ENCODE data around the gene SH3PXD2A. TPM values are rescaled to one million over a fixed set of nuclear protein-coding genes. Genes with fewer than 3 reads are reported as not detected.
A peak's percentile ranks its signal among the peaks of the same experiment; 100 is the strongest.

The SH3PXD2A gene
- total and polyA plus RNA-seq, 2 experiments from 2014 or later, result 1.8 to 5.0 TPM

DNA sequence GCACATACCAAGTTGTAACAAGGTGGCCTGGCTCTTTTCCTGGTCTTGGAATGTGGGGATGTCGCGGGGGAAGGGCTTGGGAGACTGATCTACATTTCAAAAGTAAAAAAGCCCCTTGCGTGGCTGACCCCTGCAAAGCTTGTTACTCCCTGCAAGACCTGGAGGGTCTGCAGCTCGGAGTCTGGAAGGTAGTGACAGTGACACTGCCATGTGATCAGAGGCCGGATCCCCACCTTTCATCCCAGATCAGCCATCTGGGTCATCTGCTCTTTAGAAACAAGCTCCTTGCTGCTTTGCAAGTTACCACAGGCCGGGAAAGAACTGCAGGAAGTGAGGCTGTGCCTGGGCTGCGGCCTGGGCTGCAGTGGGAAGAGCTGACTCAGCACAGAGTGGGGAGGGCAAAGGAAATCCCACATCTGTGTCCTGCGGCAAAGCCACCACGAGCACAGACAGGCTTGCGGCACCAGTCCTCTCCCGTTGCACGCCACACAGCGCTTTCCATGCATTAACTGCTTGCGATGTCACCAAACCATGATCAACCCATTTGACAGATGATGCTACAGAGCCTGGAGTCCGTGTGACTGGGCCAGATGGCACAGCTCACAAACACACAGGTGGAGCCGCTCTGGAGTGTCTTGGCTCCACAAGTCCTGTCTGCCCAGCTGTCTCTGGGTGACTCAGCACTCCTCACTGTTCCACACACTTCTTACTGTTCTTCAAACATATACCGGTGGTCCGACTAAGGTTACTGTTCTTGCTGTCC is 97.7 kb downstream of the SH3PXD2A start:
- Histone ChIP-seq H3K79me2 (replicated peaks; ENCODE audit: insufficient read depth) (no peaks in the 10 kb centered on the region), H4K20me1 (replicated peaks; ENCODE audit: insufficient read depth) (no peaks in the 10 kb centered on the region), H3K4me3 (no peak overlapping the region), H3K4me1 (ENCODE audit: insufficient read depth) (peaks cover 22% of the 10 kb centered on the region), H3F3A (replicated peaks; ENCODE audit: low read depth) (no peaks in the 10 kb centered on the region), H2AFZ (peak overlapping the region; percentile 4; the same call in 1 of the 2 replicates), H3K27ac (ENCODE audit: low read depth) (0 out of 2 replicates have a peak overlapping the region, but pooled peaks have one; percentile 64), H3K27me3 (ENCODE audit: insufficient read depth) (no peaks in the 10 kb centered on the region), H3K4me2 (peak overlapping the region; percentile 45), H3K9me2 (ENCODE audit: insufficient read depth) (no peaks in the 10 kb centered on the region), H3K36me3 (ENCODE audit: insufficient read depth) (no peaks in the 10 kb centered on the region)
- H3K4me1 Mint-ChIP-seq, result peaks cover 41% of the 10 kb centered on the region
- H3K36me3 Mint-ChIP-seq (ENCODE audit: low read depth), result no peaks in the 10 kb centered on the region
- DNase-seq (ENCODE audit: low spot score), result peak; percentile 78
- H3K4me3 Mint-ChIP-seq, result peak overlapping the region; percentile 44
- peaks cover 16% of the 10 kb centered on the region for H3K27me3 Mint-ChIP-seq (ENCODE audit: insufficient read depth, low read depth, poor library complexity)
- H3K9me3 Mint-ChIP-seq, result peaks cover 5% of the 10 kb centered on the region; the same call in 1 of the 3 replicates
- H3K27ac Mint-ChIP-seq, result peak overlapping the region; percentile 74
- peak; percentile 75 for ATAC-seq
- TF ChIP-seq EZH2 (IDR thresholded peaks at IDR 0.05; ENCODE audit: low read depth, unreplicated experiment) (no peak), POLR2AphosphoS5 (IDR thresholded peaks at IDR 0.05; ENCODE audit: low read depth) (no peak)
- TF ChIP-seq, protein P1, sequence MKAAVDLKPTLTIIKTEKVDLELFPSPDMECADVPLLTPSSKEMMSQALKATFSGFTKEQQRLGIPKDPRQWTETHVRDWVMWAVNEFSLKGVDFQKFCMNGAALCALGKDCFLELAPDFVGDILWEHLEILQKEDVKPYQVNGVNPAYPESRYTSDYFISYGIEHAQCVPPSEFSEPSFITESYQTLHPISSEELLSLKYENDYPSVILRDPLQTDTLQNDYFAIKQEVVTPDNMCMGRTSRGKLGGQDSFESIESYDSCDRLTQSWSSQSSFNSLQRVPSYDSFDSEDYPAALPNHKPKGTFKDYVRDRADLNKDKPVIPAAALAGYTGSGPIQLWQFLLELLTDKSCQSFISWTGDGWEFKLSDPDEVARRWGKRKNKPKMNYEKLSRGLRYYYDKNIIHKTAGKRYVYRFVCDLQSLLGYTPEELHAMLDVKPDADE (IDR thresholded peaks at IDR 0.05), result peak; percentile 57; the same call in 1 of the 2 replicates
- TF ChIP-seq, protein P2, sequence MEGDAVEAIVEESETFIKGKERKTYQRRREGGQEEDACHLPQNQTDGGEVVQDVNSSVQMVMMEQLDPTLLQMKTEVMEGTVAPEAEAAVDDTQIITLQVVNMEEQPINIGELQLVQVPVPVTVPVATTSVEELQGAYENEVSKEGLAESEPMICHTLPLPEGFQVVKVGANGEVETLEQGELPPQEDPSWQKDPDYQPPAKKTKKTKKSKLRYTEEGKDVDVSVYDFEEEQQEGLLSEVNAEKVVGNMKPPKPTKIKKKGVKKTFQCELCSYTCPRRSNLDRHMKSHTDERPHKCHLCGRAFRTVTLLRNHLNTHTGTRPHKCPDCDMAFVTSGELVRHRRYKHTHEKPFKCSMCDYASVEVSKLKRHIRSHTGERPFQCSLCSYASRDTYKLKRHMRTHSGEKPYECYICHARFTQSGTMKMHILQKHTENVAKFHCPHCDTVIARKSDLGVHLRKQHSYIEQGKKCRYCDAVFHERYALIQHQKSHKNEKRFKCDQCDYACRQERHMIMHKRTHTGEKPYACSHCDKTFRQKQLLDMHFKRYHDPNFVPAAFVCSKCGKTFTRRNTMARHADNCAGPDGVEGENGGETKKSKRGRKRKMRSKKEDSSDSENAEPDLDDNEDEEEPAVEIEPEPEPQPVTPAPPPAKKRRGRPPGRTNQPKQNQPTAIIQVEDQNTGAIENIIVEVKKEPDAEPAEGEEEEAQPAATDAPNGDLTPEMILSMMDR (conservative IDR thresholded peaks at IDR 0.05; ENCODE audit: low read depth in 2 of 2), result no peak

DNA sequence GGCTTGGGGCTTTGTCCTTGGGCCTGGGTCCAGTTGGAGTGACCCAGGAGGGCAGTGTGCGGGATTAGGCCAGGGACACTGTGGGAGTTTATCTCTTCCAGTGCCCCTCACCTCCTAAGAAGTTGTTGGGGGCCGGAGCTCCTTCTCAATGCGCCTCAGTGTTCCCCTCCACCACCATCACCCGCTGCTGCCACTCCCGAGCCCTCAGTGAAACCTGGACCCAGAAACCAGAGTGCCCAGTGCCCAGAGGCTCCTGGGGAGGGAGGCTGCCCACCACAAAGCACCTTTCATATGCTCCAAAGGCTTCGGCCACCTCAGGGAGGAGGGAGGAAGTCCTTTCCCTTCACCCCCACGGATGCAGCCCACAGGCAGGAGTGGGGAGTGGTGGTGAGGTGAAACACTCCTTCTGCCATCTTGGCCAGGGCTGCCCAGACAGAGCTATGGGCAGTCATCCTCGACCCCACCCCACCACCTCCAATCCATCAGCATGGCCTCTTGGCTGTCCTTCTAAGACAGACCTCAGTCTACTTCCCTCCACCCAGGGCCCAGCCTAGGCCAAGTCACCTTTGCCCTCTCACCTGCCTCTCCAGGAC is 99.0 kb downstream of the SH3PXD2A start:
- no peak overlapping the region for H3K4me3 Mint-ChIP-seq
- ATAC-seq (no peak), DNase-seq (ENCODE audit: low spot score) (no peak)
- Histone ChIP-seq H3K4me3 (no peak overlapping the region), H3K4me1 (ENCODE audit: insufficient read depth) (peaks cover 22% of the 10 kb centered on the region), H3K9me2 (ENCODE audit: insufficient read depth) (no peaks in the 10 kb centered on the region), H4K20me1 (replicated peaks; ENCODE audit: insufficient read depth) (no peaks in the 10 kb centered on the region), H3F3A (replicated peaks; ENCODE audit: low read depth) (no peaks in the 10 kb centered on the region), H3K27ac (ENCODE audit: low read depth) (no peak overlapping the region), H3K36me3 (ENCODE audit: insufficient read depth) (no peaks in the 10 kb centered on the region), H2AFZ (no peak overlapping the region), H3K4me2 (0 out of 2 replicates have a peak overlapping the region, but pooled peaks have one; percentile 45), H3K79me2 (replicated peaks; ENCODE audit: insufficient read depth) (no peaks in the 10 kb centered on the region), H3K27me3 (ENCODE audit: insufficient read depth) (no peaks in the 10 kb centered on the region)
- peaks cover 13% of the 10 kb centered on the region for H3K27me3 Mint-ChIP-seq (ENCODE audit: insufficient read depth, low read depth, poor library complexity)
- H3K4me1 Mint-ChIP-seq, result peaks cover 36% of the 10 kb centered on the region
- H3K27ac Mint-ChIP-seq, result no peak overlapping the region; the same call in 1 of the 2 replicates
- H3K9me3 Mint-ChIP-seq, result peaks cover 8% of the 10 kb centered on the region; the same call in 1 of the 3 replicates
- no peaks in the 10 kb centered on the region for H3K36me3 Mint-ChIP-seq (ENCODE audit: low read depth)
- TF ChIP-seq, protein P2 (conservative IDR thresholded peaks at IDR 0.05; ENCODE audit: low read depth in 2 of 2), result no peak
- TF ChIP-seq ZNF331 (CRISPR knock-in tag; IDR thresholded peaks at IDR 0.05; ENCODE audit: low read depth) (no peak), CREB1 (CRISPR knock-in tag; IDR thresholded peaks at IDR 0.05; ENCODE audit: low read depth) (no peak)
- TF ChIP-seq, protein P3, sequence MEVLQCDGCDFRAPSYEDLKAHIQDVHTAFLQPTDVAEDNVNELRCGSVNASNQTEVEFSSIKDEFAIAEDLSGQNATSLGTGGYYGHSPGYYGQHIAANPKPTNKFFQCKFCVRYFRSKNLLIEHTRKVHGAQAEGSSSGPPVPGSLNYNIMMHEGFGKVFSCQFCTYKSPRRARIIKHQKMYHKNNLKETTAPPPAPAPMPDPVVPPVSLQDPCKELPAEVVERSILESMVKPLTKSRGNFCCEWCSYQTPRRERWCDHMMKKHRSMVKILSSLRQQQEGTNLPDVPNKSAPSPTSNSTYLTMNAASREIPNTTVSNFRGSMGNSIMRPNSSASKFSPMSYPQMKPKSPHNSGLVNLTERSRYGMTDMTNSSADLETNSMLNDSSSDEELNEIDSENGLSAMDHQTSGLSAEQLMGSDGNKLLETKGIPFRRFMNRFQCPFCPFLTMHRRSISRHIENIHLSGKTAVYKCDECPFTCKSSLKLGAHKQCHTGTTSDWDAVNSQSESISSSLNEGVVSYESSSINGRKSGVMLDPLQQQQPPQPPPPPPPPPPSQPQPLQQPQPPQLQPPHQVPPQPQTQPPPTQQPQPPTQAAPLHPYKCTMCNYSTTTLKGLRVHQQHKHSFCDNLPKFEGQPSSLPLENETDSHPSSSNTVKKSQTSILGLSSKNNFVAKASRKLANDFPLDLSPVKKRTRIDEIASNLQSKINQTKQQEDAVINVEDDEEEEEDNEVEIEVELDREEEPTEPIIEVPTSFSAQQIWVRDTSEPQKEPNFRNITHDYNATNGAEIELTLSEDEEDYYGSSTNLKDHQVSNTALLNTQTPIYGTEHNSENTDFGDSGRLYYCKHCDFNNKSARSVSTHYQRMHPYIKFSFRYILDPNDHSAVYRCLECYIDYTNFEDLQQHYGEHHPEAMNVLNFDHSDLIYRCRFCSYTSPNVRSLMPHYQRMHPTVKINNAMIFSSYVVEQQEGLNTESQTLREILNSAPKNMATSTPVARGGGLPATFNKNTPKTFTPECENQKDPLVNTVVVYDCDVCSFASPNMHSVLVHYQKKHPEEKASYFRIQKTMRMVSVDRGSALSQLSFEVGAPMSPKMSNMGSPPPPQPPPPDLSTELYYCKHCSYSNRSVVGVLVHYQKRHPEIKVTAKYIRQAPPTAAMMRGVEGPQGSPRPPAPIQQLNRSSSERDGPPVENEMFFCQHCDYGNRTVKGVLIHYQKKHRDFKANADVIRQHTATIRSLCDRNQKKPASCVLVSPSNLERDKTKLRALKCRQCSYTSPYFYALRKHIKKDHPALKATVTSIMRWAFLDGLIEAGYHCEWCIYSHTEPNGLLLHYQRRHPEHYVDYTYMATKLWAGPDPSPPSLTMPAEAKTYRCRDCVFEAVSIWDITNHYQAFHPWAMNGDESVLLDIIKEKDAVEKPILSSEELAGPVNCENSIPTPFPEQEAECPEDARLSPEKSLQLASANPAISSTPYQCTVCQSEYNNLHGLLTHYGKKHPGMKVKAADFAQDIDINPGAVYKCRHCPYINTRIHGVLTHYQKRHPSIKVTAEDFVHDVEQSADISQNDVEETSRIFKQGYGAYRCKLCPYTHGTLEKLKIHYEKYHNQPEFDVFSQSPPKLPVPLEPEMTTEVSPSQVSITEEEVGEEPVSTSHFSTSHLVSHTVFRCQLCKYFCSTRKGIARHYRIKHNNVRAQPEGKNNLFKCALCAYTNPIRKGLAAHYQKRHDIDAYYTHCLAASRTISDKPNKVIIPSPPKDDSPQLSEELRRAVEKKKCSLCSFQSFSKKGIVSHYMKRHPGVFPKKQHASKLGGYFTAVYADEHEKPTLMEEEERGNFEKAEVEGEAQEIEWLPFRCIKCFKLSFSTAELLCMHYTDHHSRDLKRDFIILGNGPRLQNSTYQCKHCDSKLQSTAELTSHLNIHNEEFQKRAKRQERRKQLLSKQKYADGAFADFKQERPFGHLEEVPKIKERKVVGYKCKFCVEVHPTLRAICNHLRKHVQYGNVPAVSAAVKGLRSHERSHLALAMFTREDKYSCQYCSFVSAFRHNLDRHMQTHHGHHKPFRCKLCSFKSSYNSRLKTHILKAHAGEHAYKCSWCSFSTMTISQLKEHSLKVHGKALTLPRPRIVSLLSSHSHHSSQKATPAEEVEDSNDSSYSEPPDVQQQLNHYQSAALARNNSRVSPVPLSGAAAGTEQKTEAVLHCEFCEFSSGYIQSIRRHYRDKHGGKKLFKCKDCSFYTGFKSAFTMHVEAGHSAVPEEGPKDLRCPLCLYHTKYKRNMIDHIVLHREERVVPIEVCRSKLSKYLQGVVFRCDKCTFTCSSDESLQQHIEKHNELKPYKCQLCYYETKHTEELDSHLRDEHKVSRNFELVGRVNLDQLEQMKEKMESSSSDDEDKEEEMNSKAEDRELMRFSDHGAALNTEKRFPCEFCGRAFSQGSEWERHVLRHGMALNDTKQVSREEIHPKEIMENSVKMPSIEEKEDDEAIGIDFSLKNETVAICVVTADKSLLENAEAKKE (CRISPR knock-in tag; IDR thresholded peaks at IDR 0.05), result no peak
